ENCODE measurements around the gene GBA2.

GBA2 gene

GRCh38 chr9:35736201-35736633 lies 12.8 kb downstream of the GBA2 start:
- DNase-seq = peak; percentile 57 to 70

DNA sequence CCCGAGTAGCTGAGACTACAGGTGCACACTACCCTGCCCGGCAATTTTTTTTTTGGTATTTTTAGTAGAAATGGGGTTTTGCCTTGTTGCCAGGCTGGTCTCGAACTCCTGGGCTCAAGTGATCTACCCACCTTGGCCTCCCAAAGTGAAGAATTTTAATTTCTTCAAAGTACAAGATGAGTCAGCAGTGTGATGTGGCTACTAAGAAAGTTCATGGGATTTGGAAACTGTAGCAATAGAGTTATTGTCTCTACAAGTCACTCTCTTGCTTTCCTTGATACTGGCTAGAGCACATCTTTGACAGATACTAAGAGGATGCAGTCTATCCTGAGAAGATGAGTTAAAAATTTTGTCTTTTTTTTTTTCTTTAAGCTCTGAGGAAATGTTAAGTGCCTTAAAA lies 14.9 kb downstream of the GBA2 start:
- DNase-seq = no peak

DNA sequence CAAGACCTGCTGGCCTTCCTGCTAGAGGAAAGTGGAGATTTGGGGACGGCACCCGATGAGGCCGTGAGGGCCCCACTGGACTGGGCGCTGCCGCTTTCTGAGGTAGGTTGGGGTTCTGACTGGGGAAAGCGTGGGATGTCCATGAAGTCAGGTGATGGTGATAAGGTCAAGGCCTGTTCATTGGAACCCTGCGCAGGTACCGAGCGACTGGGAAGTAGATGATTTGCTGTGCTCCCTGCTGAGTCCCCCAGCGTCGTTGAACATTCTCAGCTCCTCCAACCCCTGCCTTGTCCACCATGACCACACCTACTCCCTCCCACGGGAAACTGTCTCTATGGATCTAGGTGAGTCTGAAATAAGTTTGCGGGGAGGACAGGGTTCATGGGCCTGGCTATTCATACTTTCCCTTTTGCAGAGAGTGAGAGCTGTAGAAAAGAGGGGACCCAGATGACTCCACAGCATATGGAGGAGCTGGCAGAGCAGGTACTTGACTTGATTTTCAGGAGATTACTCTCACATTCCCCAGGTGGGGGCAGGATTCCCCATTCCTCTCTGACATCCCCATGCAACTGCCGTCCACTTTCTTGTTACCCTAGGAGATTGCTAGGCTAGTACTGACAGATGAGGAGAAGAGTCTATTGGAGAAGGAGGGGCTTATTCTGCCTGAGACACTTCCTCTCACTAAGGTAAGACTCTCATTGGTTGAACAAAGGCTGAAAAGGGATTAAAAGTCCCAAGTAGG lies 16.1 kb downstream of the GBA2 start:
- DNase-seq = peak; percentile 59 to 70

DNA sequence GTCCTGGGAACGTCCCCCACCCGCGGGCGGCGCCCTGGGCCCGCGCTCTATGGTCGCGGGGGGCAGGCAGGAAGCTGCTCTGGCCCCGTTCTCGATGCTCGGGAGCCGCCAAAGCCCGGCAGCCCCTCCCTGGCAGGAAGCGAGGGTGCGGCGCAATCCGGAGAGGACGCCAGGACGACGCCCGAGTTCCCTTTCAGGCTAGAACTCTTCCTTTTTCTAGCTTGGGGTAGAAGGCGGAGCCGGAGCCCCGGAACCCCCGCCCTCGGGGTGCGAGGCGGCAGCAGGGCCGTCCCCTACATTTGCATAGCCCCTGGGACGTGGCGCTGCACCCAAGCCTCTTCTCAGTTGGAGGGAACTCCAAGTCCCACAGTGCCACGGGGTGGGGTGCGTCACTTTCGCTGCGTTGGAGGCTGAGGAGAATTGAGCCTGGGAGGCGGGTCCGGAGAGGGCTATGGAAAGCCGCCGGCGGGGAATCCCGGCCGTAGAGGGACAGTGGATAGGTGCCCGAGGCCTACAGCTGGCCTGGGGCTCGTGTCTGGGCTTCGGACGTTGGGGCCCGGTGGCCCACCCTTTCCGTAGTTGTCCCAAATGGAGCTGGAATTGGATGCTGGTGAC lies 16.7 kb downstream of the GBA2 start, which contains the start of the genes CREB3 and TLN1:
Gene CREB3 (plus strand): TSS at position 482 of the 615 bp plus-strand sequence. CDS start 107 bp downstream, at position 589.
Gene TLN1 (minus strand): TSS at position 11 of the 615 bp plus-strand sequence. CDS start 6,501 bp downstream, outside the sequence.
- peak; percentile 97 to 99 for DNase-seq

GRCh38 chr9:35731415-35732184 lies 17.4 kb downstream of the GBA2 start:
- DNase-seq = peak in 1 of 2 experiments; percentile 62

DNA sequence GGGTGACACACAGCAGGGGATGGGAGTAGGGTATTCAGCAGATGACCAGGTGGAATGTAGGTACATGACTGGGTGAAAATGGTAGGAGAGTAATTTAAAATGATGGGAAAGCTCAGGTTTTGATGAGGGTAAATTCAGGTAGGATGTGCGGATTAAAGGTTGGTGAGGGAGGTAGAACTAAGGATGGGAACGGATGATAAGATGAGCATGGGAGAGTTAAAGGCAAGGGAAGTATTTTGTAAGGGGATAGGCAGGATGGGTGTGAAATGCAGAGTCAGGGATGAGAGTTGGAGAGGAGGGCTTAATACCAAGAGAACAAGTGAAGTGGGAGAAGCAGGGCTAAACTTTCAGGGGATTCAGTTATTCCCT lies 18.6 kb downstream of the GBA2 start:
- no peak for DNase-seq

DNA sequence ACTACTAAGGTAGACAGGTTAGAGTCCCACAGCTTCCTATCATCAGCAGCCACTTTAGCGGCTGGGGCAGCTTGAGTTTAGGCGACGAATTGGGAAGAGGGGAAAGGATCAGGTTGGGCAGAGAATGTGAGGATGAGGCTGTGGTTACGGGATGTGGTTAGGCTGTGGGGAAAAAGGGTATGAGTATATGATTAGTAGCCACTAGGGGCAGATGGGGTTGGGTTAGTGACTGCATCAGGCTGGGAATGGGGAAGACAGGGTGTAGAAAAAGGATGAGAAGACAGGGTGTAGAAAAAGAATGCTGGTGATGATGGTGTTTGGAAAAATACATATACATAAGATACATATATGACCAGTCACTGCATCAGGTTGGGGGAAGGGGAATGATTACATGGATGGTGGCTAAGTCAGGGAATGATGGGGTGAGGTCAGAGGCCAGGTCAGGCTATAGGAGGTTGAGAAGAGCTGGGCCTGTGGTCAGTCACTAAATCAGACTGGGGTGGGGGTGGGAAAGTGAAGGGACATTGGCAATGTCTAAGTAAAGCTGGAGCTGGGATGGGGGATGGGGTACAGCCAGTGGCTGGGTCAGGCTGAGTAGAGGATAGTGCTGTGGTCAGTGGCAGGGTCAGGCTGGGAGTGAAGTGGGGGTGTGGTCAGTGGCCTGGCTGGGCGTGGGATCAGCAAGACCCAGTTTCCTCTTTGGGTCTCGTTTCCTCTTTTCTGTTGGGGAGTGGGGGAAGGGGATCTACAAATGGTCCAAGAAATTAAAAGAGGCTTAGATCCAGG lies 19.1 kb downstream of the GBA2 start:
- DNase-seq = peak; percentile 39 to 62

DNA sequence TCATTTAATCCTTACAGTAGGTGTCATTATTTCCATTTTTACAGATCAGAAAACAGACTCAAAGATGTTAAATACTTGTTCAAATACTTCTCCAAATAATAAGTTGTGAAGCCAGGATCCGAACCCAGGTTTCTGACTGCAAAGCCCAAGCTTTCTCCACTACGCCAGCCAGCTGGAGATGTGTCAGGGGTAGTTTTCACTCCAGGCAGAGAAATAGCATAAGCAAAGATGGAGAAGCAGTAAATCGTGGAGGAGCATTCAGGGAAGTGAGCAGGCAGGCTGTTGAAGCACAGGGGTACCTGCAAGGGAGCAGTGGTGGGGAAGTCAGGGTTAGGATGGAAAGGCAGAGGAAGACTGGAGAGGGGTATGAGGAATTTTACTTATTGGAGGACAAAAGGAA lies 19.9 kb downstream of the GBA2 start:
- DNase-seq = no peak

GRCh38 chr9:35728041-35728971 lies 20.7 kb downstream of the GBA2 start:
- DNase-seq = no peak

- no peak for DNase-seq
Measured at GRCh38 chr9:35727676-35728040, 21.4 kb downstream of the GBA2 start.

GRCh38 chr9:35726931-35727330 lies 22.1 kb downstream of the GBA2 start:
- peak in 1 of 2 experiments; percentile 16 for DNase-seq

- no peak for DNase-seq
Measured at GRCh38 chr9:35725362-35725761, 23.7 kb downstream of the GBA2 start.

DNA sequence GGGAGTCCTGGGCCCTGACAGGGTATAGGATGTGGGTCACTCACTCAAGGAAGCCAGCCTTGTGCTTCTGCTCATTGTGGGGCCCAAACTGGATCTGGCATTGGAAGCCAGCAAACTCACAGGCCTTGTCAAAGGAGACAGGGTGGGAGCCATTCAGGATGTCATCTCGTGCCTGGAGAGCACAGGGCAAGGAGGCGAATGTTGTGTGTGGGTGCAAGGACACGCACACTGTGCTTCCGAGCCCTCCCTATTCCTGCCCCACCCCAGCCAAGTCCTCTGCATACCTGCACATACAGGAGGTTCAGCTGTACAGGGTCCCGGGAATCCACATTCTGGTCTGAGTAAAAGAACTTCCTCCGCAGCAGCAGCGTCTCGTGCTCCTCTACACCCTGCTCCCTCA lies 25.1 kb downstream of the GBA2 start:
- no peak for DNase-seq

GRCh38 chr9:35723426-35723825 lies 25.6 kb downstream of the GBA2 start:
- no peak for DNase-seq

- DNase-seq = no peak
Measured at GRCh38 chr9:35719546-35719945, 29.5 kb downstream of the GBA2 start.

GRCh38 chr9:35718721-35719511 lies 30.1 kb downstream of the GBA2 start:
- DNase-seq = no peak

DNA sequence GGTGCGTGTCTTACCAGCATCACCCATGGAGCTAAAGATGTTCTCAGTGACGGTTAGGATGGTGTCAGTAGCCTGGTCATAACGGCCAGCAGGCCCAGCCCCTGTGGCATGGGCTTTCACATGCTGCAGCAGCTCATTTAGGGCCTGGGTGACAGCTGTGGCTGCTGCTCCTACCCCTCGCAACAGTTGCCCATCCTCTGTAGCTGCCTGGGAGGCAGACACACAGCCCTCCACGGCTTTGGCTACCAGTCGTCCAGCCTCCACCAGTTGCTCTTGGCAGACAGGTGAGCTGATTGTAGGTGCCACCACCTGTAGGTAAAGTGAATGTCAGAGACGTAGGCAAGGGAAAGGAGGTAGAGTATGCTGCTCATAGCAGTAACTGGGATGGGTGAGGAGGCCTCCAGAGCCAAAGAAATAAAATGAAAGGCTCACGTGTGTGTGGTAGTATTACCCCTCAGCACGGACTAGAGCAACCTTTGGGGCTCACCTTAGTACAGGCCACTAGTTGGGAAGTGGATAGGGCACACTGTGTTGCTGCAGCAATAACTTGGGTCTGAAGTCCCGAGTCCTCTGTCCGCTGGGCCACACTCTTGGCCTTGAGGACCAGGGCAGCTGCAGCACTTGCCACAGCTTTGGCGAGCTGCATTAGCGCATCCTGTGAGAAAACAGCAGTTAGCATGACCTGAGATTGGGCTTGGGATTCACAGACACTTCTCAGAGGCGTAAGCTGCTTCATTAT lies 31.7 kb downstream of the GBA2 start:
- DNase-seq = no peak

DNA sequence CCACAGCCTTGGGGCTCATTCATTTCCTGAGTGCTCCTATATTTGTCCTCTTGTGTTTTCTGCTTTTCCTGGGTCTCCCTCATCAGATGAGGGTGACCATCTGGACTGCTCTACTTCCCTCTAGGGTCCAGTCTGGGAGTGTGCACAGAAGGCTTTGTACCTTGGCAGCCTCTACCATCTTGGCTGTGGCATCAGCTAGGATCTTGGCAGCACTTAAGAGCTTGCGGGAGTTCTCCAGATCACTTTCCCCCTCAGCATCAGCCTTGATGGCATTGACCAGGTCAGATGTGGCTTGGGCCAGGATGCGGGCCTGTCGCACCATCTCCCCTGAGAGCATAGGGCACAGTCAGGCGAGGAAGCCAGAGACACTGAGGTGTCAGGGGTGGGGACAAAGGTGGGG lies 32.8 kb downstream of the GBA2 start:
- DNase-seq = no peak

- DNase-seq = no peak
Measured at GRCh38 chr9:35714579-35715252, 34.3 kb downstream of the GBA2 start.

DNA sequence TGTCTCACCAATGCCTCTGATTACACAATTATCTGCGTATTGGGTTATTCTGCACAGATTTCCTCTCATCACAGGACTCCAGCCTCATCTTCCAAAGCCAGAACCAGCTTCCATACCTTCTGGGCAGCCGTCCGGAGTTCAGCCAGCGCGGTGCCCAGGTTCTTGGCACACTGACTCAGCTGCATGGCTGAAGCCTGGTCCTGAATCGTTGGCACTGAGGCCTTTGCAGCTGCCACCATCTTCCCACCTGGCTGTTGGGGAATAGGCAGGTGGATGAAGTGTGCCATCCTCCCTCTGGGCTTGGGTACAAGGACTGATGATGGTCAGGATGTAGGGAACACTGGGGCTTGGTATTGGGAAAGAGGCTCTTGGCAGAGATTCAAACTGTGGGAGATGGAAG lies 34.9 kb downstream of the GBA2 start:
- DNase-seq = no peak
